Panc1 (cell line): ENCODE data around the gene SLC4A5.

Experiments used
- CTCF ChIP-seq: fragments of 450-650 bp; IDR thresholded peaks from 2 replicates; pipeline ENCODE4 v1.5.1; 2017; ENCODE audit warnings: mild to moderate bottlenecking
- POLR2AphosphoS5 ChIP-seq: IDR thresholded peaks from 2 replicates; pipeline ENCODE4 v1.6.1; 2012; ENCODE audit warnings: mild to moderate bottlenecking, low read depth, low read length, moderate library complexity
- TCF7L2 ChIP-seq: IDR thresholded peaks from 2 replicates; pipeline ENCODE4 v1.6.1; 2011; ENCODE audit warnings: mild to moderate bottlenecking, low read depth, low read length, inconsistent platforms
- TF ChIP-seq, protein P1 (sequence below), 2 experiments: IDR thresholded peaks; 2 replicates each; pipeline ENCODE4 v1.6.1; 2011 to 2012; ENCODE audit warnings: low read depth in 2 of 2, control low read depth in 1 of 2, low read length in 1 of 2, mild to moderate bottlenecking in 1 of 2, moderate library complexity in 1 of 2; ENCODE audit not compliant: insufficient read depth in 1 of 2

GRCh38 chr2:74186038-74186437 is 157.2 kb downstream of the SLC4A5 start:
- TF ChIP-seq CTCF (no peak), POLR2AphosphoS5 (no peak), TCF7L2 (no peak)
- TF ChIP-seq, protein P1, sequence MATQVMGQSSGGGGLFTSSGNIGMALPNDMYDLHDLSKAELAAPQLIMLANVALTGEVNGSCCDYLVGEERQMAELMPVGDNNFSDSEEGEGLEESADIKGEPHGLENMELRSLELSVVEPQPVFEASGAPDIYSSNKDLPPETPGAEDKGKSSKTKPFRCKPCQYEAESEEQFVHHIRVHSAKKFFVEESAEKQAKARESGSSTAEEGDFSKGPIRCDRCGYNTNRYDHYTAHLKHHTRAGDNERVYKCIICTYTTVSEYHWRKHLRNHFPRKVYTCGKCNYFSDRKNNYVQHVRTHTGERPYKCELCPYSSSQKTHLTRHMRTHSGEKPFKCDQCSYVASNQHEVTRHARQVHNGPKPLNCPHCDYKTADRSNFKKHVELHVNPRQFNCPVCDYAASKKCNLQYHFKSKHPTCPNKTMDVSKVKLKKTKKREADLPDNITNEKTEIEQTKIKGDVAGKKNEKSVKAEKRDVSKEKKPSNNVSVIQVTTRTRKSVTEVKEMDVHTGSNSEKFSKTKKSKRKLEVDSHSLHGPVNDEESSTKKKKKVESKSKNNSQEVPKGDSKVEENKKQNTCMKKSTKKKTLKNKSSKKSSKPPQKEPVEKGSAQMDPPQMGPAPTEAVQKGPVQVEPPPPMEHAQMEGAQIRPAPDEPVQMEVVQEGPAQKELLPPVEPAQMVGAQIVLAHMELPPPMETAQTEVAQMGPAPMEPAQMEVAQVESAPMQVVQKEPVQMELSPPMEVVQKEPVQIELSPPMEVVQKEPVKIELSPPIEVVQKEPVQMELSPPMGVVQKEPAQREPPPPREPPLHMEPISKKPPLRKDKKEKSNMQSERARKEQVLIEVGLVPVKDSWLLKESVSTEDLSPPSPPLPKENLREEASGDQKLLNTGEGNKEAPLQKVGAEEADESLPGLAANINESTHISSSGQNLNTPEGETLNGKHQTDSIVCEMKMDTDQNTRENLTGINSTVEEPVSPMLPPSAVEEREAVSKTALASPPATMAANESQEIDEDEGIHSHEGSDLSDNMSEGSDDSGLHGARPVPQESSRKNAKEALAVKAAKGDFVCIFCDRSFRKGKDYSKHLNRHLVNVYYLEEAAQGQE (IDR thresholded peaks at IDR 0.05; ENCODE audit: insufficient read depth in 1 of 2, low read depth in 2 of 2, low read length in 1 of 2): no peak
